ENCODE results near the gene CES2.
A peak's percentile ranks its signal among the peaks of the same experiment; 100 is the strongest.

CES2 gene

DNA sequence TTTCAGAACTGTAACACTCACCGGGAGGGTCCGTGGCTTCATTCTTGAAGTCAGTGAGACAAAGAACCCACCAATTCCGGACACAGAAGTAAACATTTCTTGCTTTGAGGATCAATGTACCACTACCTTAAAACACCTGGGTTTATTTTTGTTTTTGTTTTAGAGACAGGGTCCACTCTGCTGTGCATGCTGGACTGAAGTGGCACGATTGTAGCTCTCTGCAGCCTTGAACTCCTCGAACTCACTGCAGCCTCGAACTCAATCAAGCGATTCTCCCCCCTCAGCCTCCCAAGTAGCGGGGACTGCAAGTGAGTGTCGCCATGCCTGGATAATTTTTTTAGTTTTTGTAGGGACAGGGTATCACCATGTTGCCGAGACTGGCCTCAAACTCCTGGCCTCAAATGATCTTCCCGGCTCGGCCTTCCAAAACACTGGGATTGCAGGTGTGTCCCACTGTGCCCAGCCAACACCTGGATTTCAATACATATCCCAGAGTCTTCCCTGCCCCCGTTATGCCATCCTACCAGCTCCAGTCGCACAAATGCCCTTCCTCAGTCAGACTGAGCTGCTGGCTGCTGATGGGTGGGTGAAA, 40.1 kb downstream of the CES2 start:
- DNase-seq = no peak
- H3K27ac Mint-ChIP-seq = peak overlapping the region; percentile 51
- H3K27me3 Mint-ChIP-seq (ENCODE audit: low read depth, poor library complexity) = peaks cover 7% of the 10 kb centered on the region
- no peak for TF ChIP-seq CTCF (IDR thresholded peaks at IDR 0.05)
- H3K36me3 Mint-ChIP-seq (ENCODE audit: low read depth) = no peaks in the 10 kb centered on the region
- H3K4me1 Mint-ChIP-seq = peaks cover 46% of the 10 kb centered on the region
- peaks cover 6% of the 10 kb centered on the region for H3K9me3 Mint-ChIP-seq
- H3K4me3 Mint-ChIP-seq = no peak overlapping the region

DNA sequence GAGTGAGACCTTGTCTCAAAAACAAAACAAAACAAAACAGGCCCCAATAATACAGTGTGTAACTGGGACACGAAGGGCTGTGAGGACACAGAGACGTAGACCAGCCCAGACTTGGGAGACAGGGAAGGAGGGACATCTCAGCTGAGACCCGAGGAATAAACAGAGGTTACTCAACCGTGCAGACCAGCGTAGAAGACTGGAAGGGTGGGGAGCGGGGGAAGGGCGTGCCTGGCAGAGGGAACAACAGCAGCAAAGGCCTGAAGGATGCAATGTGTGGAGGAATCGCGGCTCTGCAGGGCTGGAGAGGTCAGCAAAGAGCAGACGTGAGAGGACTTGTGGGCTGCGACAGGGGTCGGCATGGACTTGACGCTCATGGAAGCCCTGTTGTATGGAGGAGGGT, 41.4 kb downstream of the CES2 start:
- peak overlapping the region; percentile 71 for H3K27ac Mint-ChIP-seq
- peaks cover 46% of the 10 kb centered on the region for H3K4me1 Mint-ChIP-seq
- H3K4me3 Mint-ChIP-seq = peak overlapping the region; percentile 59
- peaks cover 6% of the 10 kb centered on the region for H3K9me3 Mint-ChIP-seq
- H3K27me3 Mint-ChIP-seq (ENCODE audit: low read depth, poor library complexity) = peaks cover 15% of the 10 kb centered on the region
- no peaks in the 10 kb centered on the region for H3K36me3 Mint-ChIP-seq (ENCODE audit: low read depth)
- TF ChIP-seq CTCF (IDR thresholded peaks at IDR 0.05) = no peak
- DNase-seq = peak; percentile 58

GRCh38 chr16:66977341-66978113, 42.2 kb downstream of the CES2 start:
- DNase-seq = peak; percentile 94
- H3K4me1 Mint-ChIP-seq = peaks cover 46% of the 10 kb centered on the region
- H3K36me3 Mint-ChIP-seq (ENCODE audit: low read depth) = no peaks in the 10 kb centered on the region
- H3K27me3 Mint-ChIP-seq (ENCODE audit: low read depth, poor library complexity) = peaks cover 20% of the 10 kb centered on the region
- H3K9me3 Mint-ChIP-seq = peaks cover 6% of the 10 kb centered on the region
- H3K4me3 Mint-ChIP-seq = peak overlapping the region; percentile 26
- peak; percentile 93 for TF ChIP-seq CTCF (IDR thresholded peaks at IDR 0.05)
- H3K27ac Mint-ChIP-seq = no peak overlapping the region

- no peak for DNase-seq
- H3K9me3 Mint-ChIP-seq = peaks cover 6% of the 10 kb centered on the region
- H3K4me1 Mint-ChIP-seq = peaks cover 39% of the 10 kb centered on the region
- no peak overlapping the region for H3K27ac Mint-ChIP-seq
- no peak for TF ChIP-seq CTCF (IDR thresholded peaks at IDR 0.05)
- H3K36me3 Mint-ChIP-seq (ENCODE audit: low read depth) = no peaks in the 10 kb centered on the region
- H3K27me3 Mint-ChIP-seq (ENCODE audit: low read depth, poor library complexity) = peaks cover 20% of the 10 kb centered on the region
- no peak overlapping the region for H3K4me3 Mint-ChIP-seq
Measured at GRCh38 chr16:66979011-66979717, 43.8 kb downstream of the CES2 start.

- no peak for DNase-seq
- H3K4me1 Mint-ChIP-seq = peaks cover 8% of the 10 kb centered on the region
- TF ChIP-seq CTCF (IDR thresholded peaks at IDR 0.05) = no peak
- H3K27ac Mint-ChIP-seq = no peak overlapping the region
- H3K27me3 Mint-ChIP-seq (ENCODE audit: low read depth, poor library complexity) = peaks cover 24% of the 10 kb centered on the region
- H3K4me3 Mint-ChIP-seq = no peak overlapping the region
- no peaks in the 10 kb centered on the region for H3K36me3 Mint-ChIP-seq (ENCODE audit: low read depth)
- no peaks in the 10 kb centered on the region for H3K9me3 Mint-ChIP-seq
Measured at GRCh38 chr16:66983033-66983432, 47.7 kb downstream of the CES2 start.
